ENCODE data around the gene SUSD4.

- TF ChIP-seq EZH2 (IDR thresholded peaks at IDR 0.05; ENCODE audit: borderline replicate concordance, low read length) = no peak
- no peak for TF ChIP-seq CTCF (conservative IDR thresholded peaks at IDR 0.05 in 1 of 2, IDR thresholded peaks at IDR 0.05 in 1 of 2; ENCODE audit: extremely low read depth in 1 of 2, insufficient read depth in 1 of 2, low read depth in 1 of 2, low read length in 2 of 2)
These were observed 115.8 kb downstream of the SUSD4 start for GRCh38 chr1:223248001-223248769.
